ENCODE data around the gene PRKCZ. TPM values are rescaled to one million over a fixed set of nuclear protein-coding genes. Genes with fewer than 3 reads are reported as not detected.
"Not testable (repeated sequence)": the region's sequence is repeated elsewhere in the genome, so short reads cannot be mapped to it uniquely, and the experiment has no call there.

Gene PRKCZ
- polyA plus RNA-seq, 5 donors: 34.6 to 48.9 (median 39.6) TPM

DNA sequence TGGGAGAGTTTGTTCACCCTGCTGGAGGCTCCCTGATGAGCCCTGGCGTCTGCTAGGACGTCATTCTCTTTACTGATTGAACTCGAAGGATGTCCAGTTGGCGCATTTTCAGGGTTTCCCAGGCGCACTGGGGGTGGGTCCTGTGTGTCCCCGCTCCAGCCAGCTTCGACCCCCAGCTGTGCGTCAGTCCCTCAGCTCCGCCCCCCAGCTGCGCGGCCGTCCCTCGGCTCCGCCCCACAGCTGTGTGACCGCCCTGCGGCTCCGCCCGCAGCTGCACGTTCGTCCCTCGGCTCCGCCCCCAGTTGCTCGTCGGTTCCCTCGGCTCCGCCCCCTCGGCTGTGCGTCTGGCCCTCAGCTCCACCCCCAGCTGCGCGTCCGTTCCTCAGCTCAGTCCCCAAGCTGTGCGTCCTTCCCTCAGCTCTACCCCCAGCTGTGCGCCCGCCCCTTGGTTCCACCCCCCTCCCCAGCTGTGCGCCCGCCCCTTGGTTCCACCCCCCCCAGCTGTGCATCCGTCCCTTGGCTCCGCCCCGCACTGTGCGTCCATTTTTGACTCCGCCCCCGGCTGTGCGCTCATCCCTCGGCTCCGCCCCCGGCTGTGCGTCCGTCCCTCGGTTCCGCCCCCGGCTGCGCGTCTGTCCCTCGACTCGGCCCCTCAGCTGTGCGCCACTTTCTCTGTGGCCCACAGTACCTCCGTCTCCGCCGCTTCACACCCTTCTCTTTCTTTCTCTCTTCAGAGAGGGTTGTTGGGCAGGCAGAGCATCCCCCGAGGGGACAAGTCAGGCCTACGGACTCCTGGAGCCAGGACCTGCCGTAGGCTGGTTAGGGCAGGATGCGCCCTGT lies 83.0 kb downstream of the PRKCZ start:
- DNase-seq: peak; percentile 99

DNA sequence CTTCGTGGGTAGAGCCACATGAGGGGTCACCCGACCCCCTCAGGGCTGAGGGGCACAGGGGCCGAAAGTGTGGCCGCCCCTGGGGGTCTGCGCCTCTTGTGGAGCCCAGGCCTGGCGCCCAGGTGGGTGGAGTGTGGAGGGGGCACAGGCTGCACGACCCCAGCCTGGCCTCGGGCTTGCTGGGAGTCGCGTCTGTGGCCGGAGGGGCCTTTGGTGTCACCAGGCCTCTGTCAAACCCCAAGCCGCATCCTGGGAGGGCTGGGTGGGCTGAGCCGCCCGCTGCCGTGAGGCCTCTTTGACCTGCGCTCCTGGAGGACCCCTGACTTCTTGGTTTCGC lies 83.6 kb downstream of the PRKCZ start:
- DNase-seq: no peak

DNA sequence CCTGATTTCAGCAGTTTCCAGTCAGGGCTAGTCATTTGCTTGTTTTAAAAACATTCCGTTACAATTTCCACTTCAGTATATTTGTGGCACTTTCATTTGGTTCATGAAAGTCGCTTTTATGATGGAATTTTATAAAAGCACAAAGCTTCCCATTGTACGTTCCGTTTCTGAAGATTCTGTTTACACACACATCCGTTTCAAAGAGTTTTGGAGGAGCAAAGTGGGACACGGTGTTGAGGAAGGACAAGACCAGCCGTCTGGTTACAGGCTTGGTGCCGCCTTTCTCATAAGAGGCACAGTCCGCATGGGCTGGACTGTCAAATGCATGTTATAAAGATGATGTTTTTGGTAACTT lies 84.0 kb downstream of the PRKCZ start:
- DNase-seq: peak; percentile 19 to 32

DNA sequence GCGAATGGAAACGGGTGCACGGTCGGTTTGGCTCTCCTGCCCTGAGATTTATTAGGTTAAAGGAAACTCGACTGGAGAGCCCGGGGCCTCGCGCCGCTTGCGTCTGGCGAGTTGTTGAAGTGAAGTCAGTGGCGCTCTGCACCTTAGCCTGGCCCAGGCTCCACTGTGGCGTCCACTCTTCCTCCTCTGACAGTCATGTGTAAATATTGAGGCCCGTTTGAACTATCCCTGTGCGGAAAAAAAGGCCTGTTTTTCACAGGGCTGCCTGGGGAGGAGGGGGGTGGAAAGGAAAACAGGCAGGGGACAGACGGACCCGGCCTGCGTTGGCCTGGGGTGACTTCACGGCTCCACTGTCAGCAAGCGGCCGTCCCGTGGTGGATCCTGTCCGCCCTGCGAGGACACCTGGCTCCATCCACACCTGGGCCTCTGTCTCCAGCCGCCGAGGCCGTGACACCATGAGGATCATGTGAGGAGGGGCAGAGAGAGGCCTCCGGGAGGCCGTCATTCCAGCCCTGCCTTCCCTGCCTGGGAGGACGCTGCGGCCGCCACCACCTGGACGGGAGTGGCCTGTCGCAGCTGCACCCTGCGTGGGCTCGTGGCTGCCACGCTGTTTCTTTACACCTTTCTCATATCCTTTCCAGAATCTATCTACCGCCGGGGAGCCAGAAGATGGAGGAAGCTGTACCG lies 84.6 kb downstream of the PRKCZ start:
- peak; percentile 26 to 31 for DNase-seq

DNA sequence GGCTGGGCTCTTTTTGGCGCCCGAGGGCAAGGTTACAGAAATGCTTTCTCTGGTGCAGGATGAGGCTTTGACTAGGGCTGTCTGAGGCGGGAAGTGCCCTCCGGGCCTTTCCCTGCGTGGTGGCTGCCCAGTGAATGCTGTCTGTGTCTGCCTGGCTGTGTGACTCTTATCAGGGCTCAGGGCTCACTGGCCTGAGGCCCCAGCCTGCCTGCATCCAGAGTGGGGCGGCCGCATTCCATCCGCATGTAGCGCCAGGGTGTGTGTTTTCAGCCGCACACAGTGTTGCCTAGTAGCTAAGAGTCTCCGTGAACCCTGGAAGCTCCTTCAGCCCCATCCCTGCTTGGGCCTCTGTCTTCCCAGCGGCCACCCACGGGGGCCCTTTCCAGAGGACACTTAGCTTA lies 85.2 kb downstream of the PRKCZ start:
- peak; percentile 89 to 92 for DNase-seq

DNA sequence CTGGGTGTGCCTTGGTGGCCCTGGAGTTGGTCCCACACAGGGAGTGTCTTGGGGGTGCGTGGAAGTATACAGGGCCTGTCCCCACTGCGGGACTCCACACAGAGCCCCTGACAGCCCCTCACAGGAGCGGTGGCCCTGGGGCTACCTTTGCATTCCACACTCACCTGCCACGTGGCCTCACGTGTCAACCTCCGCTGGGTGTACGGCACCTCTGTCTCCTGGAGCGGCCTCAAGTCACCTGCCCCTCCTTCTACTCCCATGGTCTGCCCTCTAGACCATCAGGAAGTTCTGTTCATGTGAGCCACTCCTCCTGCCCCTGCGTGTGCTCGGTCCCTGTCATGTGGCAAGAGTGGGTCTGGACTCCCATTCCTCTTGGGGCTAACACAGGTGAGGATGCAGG lies 85.7 kb downstream of the PRKCZ start:
- no peak for DNase-seq

DNA sequence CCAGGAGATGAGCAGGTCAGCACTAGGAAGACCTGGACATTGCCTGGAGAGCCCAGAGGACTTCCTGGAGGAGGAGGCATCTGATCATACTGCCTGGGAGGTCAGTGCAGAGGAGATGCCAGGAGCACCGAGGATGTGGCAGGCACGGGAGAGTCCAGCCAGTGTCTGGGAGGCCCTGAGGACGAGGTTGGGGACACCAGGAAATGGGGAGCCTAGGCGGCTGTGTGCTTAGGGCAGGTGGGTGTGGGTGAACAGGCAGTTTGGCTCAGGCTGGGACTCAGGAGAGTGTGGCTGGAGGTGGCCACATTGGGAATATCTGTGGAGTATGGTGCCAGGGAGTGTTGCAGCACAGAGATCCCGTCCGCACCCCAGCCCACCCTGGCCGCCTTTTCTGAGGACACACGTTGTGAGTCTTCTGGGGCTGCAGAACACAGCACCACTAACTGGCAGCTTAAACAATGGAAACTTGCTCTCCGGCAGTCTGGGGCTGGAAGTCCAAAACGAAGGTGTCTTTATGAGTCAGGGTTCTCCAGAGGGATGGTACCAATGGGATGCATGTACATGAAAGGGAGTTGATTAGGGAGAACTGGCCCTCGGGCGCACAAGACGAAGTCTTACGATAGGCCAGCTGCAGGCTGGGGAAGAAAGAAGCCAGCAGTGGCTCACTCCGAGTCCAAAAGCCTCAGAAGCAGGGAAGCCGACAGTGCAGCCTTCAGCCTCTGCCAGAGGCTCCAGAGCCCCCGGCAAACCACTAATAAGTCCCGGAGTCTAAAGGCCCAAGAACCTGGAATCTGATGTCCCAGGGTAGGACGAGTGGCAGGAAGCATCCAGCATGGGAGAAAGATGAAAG lies 86.4 kb downstream of the PRKCZ start:
- DNase-seq: no peak

DNA sequence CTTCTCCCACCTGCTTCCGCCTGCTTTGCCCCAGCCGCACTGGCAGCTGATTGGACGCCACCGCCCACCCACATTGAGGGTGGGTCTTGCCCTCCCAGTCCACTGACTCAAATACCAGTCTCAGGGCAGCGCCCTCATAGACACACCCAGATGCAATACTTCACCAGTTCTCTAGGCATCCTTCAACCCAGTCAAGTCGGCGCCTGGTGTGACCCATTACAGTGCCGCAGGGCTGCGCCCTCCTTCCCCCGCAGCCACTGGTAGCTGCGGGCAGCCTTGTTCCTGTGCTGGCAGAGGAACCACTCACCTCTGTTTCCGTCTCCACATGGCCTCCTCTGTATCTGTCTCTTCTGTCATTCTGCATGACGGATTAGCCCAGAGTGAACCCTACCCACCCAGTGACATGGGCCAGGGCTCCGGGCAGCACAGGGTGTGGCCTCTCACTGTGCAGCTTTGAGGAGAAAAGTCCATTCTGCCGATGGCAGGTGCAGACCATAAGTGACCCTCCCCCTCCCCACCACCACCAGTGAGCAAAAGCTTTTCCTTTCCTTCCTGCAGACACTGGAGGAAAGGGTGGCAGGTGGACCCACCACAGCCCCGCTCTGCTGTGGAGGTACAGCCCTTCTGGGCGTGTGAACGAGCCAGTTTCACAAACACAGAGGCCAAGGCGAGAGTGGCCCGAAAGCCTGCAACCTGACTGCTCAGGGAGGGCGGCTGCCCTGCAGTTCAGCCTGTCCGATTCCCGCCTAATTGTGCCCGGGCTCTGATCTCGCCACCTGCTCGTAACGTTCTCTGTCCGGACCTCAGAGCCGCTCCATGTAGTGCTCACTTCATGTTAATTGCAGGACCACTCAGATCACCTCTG lies 87.3 kb downstream of the PRKCZ start:
- DNase-seq: peak in 1 of 2 donors; percentile 19

DNA sequence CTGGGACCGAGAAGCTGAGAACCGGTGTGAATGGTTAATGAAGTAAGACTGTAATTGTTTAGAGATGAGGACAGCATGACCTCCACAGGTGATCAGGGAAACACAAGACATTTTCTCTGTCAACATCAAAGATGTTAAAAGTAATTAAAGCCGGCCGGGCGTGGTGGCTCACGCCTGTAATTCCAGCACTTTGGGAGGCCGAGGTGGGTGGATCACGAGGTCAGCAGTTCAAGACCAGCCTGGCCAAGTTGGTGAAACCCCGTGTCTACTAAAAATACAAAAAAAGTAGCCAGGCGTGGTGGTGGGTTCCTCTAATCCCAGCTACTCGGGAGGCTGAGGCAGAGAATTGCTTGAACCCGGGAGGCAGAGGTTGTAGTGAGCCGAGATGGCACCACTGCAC lies 88.9 kb downstream of the PRKCZ start:
- DNase-seq: not testable (repeated sequence)

DNA sequence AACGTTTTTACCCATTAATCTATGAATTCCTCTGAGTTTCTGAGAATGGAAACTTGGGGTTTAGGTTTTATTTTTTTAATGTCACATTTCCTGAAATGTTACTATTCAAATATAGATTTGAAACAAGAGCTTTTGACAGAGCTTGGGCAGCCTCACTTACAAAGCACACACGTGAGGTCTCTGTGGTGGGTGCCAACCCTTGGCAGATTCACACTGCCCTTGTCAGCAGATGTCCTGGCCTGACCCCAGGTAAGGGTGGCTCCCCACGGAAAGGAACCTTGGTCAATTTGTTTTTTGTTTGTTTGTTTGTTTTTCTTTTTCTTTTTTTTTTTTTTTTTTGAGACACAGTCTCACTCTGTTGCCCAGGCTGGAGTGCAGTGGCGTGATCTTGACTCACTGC lies 90.8 kb downstream of the PRKCZ start:
- no peak for DNase-seq

DNA sequence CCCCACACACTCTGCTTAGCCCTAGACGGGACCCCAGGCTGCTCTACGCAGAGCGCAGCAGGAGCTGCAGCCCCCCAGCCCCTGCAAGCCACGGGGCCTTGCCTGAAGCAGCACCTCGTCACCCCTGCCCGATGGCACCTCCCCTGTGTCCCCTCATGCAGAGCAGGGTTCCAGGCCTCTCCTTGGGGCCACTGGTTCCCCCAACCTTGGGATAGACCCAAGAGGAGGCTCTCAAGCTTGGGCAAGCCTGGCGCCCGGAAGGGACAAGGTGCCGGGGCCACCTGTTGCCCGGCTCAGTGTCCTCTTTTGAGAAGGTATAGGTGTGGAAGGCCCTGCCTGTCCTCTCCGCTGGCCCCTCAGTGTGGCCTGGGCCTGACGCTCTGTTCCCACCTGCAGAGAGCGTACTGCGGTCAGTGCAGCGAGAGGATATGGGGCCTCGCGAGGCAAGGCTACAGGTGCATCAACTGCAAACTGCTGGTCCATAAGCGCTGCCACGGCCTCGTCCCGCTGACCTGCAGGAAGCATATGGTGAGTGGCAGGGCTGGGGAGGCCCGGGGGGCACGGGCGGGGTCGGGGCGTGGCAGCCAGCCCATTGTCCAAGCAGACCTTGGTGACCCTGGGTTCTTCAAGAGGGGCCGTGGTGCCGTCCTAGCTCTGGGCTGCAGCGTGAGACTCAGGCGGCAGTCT lies 93.7 kb downstream of the PRKCZ start:
- DNase-seq: no peak

DNA sequence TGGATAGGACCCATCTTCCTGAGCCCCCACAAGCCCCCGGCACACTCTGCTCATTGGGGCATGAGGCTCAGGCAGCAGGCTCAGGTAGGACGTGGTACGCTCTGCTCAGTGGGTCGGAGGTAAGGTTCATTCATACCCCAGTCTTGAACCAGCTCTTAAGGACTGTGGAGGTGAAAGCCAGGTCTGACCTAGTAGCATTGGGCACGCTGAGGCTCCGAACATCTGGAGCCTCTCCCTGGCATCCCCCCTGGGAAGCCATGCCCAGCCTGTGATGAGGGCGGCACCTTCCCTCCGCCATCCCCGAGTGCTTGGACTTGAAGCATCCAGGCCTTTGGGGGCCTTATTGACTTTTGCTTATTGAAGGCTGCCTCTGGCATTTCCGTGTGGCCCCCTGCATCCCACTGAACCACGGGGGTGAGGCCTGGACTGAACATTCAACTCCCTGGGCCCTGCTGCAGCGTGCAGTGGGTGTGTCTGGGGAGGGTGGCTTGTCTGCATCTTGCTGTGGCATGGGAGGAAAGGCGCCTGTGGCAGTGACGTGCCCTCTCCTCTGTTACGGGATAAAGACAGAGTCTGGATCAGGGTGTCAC lies 94.4 kb downstream of the PRKCZ start:
- no peak for DNase-seq

DNA sequence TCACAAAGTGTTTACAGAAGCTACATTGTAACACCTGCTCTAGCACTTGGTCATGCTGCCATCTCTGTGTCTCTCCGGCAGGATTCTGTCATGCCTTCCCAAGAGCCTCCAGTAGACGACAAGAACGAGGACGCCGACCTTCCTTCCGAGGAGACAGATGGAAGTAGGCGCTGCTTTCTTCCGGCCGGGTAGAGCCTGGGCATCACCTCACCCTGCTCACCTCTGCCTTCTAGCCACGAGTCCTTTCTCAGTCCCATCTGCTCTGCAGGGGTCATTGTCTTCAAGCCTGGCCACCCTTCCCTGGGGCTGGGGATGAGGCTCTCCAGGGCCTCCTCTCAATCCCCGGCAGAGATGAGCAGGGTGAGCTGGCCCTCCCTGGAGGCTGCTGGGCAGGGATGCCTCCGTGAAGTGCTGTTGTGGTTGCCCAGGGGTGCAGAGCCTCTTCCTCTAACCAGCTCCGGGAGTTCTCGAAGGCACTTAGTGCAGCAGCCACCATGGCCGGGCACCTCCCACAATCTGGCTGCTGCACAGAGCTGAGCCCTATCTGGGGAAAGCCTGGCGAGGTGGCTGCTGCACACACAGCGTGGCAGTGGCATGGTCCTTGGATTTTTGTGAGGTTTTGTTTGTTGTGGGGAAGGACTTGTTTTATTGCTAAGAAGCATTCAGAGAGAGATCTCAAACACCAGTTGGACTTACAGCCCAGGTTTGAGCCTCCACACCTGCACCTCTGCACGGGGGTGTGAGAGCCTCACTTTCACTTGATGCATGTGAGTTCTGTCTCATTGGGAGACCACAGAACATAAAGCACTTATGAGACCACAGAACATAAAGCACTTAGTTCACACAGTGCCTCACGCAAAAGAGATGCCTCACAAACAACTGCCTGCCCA lies 96.0 kb downstream of the PRKCZ start:
- no peak for DNase-seq

DNA sequence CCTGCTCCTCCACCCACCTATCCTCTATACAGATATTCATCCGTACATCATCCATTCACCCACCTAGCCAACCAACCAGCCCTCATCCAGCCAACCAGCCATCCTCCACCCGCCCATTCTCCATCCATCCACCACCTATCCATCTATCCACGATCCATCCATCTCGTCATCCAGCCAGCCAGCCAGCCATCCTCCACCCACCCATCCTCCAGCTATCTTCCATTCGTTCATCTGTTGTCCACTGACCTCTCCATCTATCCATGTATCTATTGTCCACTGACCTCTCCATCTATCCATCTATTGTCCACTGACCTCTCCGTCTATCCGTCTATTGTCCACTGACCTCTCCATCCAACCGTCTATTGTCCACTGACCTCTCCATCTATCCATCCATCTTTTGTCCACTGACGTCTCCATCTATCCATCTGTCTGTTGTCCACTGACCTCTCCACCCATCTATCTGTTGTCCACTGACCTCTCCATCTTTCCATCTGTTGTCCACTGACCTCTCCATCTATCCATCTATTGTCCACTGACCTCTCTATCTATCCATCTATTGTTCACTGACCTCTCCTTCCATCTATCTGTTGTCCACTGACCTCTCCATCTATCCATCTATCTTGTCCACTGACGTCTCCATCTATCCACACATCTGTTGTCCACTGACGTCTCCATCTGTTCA lies 96.8 kb downstream of the PRKCZ start:
- no peak for DNase-seq

DNA sequence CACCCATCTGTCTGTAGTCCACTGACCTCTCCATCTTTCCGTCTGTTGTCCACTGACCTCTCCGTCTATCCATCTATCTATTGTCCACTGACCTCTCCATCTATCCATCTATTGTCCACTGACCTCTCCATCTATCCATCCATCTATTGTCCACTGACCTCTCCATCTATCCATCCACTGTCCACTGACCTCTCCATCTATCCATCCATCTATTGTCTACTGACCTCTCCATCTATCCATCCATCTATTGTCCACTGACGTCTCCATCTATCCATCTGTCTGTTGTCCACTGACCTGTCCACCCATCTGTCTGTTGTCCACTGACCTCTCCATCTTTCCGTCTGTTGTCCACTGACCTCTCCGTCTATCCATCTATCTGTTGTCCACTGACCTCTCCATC lies 97.7 kb downstream of the PRKCZ start:
- DNase-seq: not testable (repeated sequence)

DNA sequence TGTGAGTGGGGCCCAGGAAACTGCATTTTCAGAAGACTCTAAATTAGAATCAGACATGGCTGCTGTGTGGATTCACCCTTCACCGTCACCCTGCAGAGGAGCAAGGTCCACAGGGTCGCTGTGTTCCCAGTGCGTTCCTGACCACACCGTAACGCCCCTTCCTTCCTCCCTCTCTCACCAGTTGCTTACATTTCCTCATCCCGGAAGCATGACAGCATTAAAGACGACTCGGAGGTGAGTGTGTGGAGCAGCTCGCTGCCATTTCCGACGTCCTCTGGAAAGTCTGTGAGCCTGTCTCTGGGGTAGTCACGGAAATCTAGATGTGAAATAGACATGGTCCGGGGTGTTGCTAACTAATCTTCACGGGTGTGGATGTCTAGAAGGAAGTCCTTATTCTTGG lies 98.5 kb downstream of the PRKCZ start:
- DNase-seq: no peak

DNA sequence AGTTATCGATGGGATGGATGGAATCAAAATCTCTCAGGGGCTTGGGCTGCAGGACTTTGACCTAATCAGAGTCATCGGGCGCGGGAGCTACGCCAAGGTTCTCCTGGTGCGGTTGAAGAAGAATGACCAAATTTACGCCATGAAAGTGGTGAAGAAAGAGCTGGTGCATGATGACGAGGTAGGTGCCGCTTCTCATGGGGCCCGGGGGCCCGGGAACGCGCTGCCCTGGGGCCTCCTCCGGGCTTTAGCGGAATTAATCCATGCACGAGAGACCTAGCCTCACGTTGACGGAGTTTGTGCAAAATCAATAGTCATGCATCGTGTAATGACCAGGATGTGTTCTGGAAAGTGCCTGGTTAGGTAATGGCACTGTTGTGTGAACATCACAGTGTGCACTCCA lies 100.6 kb downstream of the PRKCZ start:
- no peak for DNase-seq

DNA sequence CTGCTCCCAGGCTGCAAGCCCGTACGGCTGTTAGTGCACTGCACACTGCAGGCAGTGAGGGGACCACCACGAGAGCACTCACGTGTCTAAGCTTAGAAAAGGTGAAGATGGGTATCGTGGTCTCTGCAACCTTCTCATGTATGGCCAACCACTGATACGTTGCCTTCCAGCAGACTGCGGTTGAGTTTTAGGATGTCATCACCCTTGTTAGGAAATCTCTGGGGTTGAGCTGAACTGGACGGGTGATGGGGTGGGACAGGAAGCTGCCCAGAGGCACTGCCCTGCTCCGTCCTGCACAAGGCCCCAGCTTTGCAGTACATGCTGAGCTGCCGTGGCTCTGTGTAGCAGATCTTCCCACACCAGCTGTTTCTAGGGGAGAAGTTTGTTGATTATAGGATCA lies 101.0 kb downstream of the PRKCZ start:
- no peak for DNase-seq

DNA sequence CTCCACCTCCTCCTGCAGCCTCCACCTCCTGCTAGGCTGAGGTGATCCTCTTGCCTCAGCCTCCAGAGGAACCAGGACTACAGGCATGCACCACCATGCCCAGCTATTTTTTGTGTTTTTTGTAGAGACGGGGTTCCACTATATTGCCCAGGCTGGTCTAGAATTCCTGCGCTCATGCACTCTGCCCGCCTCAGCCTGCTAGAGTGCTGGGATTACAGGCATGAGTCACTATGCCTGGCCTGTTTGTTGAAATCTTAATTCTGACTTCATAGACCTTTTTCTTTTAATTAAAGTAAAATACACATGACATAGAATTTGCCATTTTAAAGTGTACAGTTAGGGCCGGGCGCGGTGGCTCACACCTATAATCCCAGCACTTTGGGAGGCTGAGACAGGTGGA lies 101.7 kb downstream of the PRKCZ start:
- DNase-seq: no peak
